HG02973 (cell line): ENCODE measurements around the gene DYNC1H1.
"Not testable (repeated sequence)": the region's sequence is repeated elsewhere in the genome, so short reads cannot be mapped to it uniquely, and the experiment has no call there.

Source experiments
- ATAC-seq: cut with Tn5 transposase; IDR thresholded peaks from one replicate; pipeline ENCODE4 v1.9.1; 2021; ENCODE audit warnings: moderate library complexity; ENCODE audit not compliant: unreplicated experiment

Gene DYNC1H1

DNA sequence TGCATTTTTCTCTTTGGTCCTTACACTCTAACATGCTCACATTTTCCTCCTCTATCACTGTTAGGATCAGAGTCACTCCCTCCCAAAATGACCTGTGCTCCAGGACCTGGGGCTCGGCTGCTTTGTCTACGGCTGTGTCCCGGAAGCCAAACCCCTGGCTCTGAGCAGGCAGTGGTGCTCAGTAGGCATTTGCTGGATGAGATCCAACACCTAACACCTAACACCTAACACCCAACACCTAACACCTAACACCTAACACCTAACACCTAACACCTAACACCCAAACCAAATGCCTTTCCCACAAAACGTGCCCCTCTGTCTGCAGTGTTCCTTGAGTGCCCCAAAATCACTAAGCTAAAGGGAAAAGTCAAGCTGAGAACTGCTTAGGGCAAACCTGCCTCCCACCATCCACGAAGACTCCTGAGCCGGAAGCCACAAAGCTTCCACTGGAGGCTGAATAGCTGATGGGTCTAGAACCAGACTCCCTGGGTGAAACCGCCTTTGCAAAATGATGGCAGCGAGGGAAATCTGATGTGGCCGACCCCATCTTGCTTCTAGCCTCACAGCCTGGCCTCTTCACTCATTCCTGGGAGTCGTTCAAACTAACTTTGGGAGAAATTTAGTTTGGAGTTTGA lies 93.2 kb downstream of the DYNC1H1 start:
- ATAC-seq: no peak

DNA sequence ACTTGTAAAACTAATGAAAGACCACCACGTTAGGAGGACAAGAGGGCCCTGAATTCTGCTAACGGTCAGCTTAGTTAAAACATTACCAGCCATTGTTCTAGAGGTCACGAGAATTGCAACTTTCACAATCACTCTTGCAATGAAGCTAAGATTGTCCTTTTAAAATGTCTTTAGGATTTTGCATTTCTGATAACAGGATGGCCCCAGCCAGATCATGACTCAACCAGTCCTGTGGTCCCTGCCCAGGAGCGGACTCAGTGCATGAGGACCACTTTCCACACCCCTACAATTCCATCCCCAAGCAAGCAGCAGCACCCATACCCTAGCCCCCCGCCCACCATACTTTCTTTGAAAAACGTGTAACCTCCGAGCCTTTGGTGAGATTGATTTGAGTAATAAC lies 93.8 kb downstream of the DYNC1H1 start:
- no peak for ATAC-seq

DNA sequence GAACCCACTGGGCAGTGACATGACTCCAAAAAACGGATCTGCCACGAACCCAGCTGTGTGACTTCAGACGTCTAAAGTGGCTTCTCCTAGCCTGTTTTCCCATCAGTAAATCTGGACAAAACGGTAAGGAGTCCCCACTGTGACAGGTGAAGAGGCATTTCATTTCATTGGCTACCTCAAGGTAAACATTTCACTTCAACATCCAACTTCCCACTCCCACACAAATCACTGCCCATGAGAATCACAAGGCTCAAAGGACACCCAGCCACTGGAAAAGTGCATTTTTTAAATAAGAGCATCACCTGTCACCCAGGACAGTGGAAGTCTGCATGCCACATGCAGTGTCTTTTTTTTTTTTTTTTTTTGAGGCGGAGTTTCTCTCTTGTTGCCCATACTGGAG lies 94.6 kb downstream of the DYNC1H1 start:
- no peak for ATAC-seq

DNA sequence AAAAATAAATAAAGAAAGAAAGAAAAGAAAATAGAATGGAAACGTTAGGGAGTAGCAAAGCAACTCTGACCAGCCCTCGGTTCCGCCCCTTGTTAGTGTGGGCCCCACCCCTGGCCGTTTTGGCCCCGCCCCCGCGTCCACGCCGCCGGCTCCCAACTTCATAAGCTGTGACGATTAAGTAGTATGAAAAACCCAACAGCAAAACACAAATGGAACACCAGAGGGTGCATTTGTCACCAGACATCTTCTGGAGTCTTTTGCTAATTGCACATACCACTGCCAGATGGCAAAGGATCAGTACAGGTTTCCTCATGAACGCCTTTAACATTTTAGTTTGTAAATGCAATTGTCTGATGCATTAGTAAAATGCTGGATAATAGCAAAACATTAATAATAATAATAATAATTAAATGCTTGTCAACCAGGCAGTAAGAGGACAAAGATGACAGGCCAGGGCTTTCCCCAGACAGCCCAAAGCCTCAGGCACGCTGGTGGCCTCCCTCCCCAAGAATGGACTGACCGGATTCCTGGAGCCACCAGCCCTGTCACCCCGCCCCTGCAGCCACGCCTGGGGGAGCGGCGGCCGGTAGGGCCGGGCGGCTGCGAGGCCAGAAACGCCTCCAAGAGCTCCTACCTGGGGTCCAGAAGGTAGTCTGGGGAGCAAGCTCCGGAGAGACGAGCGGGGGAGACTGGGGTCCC lies 98.9 kb downstream of the DYNC1H1 start:
- no peak for ATAC-seq

DNA sequence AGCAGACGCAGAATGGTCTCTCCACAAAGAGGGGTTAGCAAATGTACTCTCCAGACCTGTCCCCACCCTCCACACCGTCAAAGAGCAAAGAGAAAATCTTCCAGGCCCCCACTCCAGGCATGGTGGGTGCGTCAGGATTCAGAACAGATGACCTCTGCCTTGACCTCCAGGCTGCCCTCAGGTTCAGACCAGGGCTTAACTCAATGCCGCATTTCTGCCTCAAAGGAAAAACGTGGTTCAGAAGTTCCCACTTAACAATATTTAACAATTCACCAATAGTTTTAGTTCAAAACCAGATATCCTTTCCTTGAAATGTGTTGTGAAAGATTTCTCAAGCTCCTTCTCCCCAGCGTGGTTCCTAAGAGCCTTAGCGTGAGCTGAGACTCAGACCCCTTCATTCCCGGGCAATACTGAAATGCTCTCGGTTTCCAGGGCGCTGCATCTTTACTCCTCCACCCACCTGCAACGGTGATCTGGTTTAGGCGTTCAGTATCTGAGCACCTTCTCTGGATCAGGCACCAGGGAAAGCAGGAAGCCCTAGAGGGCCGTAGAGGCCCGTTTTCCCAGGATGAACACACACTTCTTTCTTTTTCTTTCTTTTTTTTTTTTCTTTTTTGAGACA lies 99.5 kb downstream of the DYNC1H1 start:
- ATAC-seq: no peak

DNA sequence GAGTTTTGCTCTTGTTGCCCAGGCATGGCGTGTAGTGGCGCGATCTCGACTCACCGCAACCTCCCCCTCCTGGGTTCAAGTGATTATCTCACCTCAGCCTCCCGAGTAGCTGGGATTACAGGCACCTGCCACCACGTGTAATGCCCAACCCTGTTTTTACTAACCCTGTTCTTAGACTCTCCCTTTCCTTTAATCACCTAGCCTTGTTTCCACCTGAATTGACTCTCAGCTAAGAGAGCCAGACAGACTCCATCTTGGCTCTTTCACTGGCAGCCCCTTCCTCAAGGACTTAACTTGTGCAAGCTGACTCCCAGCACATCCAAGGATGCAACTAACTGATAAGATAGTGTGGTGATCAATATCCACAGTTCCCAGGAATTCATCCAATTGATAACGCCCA lies 100.2 kb downstream of the DYNC1H1 start:
- ATAC-seq: not testable (repeated sequence)

DNA sequence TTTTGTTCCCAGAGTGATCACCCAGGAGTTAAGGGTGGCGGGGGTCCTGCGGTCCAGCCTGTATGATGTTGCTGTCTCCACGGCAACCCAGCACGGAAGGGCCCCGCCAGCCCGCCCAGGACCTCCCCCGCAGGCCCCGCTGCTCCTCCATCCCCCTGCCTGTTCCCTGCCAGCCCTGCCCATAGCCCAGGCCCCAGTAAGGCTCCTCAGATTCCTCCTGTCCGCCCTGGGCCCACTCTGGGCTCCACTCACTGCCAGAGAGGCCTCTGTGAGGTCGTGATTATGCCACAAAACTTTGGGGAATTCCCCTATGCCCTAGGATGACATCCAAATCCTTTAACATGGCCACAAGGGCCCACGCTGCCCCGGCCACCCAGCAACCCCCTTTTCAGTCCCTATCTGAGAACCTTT lies 101.7 kb downstream of the DYNC1H1 start:
- no peak for ATAC-seq

DNA sequence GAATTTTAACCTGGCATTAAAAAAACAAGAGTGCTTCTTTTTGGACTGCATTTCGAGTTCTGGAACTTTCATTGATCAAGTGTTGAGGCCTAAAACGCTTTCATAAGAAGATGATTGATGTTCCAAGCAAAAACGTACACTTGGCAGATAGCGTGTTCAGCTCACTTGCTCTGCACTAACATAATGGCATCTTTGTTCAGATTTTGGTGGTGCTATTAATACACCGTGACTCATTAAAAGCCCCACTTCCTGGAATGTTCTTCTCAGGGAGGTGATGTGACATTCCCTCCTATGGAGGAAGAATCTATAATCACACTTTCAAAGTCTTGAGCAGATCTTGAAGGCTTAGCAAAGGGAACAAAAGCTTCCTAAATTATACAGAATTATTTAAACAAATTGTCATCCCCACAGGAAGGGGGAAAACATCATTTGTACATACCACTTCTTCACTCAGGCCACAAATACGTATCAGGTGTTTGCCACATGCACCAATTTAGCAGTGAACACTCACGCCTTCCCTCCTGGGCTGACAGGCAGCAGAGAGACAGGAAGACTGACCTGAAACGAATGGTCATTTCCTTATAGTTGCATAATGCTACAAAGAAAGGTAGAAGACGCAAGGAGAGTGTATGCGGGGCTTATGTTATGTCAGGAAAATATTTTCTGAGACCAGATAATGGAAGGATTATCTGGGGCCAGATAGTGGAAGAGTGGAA lies 107.1 kb downstream of the DYNC1H1 start:
- no peak for ATAC-seq

DNA sequence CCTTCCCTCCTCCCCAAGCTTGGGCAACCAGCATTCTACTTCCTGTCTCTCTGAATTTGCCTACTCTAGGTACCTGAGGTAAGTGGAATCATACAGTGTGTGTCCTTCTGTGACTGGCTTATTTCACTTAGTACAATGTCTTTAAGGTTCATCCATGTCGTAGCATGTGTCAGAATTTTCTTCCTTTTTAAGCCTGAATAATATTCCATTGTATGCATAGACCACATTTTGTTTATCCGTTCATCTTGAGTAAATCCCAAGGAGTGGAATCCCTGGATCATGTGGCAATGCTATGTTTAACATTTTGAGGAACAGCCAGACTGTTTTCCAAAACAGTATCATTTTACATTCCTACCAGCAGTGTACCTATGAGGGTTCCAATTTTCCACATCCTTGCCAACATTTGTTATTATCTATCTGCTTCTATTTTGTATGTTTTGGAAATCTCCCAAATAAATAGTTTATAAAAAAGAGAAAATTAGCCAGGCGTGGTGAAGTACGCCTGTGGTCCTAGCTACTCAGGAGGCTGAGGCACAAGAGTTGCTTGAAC lies 110.1 kb downstream of the DYNC1H1 start:
- ATAC-seq: no peak

DNA sequence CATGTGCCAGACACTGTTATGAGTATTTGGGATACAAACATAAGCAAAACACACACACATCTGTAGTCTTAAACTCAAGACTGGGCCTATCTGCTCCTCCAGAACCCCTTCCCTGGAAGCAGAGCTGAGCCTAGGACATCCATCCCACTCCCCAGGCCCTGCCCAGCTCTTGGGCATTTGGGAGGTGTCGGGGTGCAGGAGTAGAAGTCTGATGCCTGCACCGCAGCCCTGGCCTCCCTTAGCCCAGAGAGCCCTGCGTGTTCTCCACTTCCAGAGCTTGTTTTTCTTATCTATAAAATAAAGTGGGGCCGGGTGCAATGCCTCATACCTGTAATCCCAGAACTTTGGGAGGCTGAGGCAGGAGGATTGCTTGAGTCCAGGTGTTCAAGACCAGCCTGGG lies 110.8 kb downstream of the DYNC1H1 start:
- no peak for ATAC-seq

DNA sequence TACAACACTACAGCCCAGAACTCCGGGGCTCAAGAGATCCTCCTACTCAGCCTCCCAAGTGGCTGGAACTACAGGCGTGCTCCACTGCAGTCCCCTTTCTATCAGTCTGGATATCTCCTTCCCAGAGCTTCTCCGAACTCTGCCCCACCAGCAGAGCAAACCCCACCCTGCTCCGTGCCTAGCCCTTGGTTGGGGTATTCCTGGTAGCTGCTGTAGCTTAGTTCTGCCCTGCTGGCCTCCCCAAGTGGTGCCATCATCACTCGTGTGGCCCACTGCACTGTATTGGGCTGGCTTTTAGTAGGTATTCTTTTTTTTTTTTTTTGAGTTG lies 113.0 kb downstream of the DYNC1H1 start:
- ATAC-seq: no peak

DNA sequence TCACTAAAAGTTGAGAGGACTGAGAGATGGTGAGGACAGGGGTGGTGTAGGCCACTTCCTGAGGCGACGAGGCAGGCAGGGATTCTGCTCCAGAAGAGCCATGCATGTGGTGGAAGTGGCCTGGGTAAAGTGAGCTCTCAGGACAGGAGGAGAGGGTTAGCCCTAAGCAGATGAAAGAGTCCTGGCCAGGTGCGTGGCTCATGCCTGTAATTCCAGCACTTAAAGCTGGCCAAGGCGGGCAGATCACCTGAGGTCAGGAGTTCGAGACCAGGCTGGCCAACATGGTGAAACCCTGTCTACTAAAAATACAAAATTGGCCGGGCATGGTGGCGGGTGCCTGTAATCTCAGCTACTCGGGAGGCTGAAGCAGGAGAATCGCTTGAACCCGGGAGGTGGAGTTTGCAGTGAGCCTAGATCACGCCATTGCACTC lies 114.0 kb downstream of the DYNC1H1 start:
- not testable (repeated sequence) for ATAC-seq

DNA sequence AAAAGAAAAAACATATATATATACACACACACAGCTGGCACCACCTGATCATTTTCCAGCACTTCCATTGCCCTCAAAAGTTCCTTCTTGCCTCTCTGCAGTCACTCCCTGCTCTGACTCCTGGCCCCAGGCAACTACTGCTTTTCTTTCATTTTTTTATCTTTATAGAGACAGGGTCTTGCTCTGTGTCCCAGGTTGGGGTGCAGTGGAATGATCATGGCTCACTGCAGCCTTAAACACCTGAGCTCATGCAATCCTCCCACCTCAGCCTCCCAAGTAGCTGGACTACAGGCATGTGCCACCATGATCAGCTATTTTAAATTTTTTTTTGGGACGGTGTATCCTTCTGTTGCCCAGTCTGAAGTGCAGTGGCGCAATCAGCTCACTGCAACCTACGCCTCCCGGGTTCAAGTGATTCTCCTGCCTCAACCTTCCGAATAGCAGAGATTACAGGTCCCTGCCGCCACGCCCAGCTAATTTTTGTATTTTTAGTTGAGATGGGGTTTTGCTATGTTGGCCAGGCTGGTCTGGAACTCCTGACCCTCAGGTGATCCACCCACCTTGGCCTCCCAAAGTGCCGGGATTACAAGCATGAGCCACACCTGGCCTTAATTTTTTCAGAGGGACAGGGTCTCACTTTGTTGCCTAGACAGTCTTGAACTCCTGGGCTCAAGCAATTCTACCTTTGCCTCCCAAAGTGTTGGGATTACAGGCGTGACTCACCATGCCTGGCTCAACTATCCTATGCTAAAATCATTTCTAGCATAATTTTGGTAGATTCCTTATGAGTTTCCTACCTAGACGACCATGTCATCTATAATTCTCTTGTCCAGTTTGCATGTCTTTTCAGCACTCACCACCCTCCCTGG lies 114.7 kb downstream of the DYNC1H1 start:
- ATAC-seq: no peak

DNA sequence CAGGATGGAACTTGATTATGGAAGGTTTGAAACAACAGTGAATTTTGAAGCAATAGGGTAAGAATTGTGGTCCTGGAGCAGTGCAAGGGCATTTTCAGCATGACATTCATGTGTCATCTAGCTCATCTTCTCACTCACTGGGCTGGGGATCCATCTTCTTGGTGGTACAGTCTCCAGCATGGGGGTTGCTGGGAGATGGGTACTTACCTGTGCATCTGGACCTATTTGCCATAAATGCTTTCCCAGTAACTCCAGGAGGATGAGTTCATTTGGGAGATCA lies 115.3 kb downstream of the DYNC1H1 start:
- no peak for ATAC-seq

DNA sequence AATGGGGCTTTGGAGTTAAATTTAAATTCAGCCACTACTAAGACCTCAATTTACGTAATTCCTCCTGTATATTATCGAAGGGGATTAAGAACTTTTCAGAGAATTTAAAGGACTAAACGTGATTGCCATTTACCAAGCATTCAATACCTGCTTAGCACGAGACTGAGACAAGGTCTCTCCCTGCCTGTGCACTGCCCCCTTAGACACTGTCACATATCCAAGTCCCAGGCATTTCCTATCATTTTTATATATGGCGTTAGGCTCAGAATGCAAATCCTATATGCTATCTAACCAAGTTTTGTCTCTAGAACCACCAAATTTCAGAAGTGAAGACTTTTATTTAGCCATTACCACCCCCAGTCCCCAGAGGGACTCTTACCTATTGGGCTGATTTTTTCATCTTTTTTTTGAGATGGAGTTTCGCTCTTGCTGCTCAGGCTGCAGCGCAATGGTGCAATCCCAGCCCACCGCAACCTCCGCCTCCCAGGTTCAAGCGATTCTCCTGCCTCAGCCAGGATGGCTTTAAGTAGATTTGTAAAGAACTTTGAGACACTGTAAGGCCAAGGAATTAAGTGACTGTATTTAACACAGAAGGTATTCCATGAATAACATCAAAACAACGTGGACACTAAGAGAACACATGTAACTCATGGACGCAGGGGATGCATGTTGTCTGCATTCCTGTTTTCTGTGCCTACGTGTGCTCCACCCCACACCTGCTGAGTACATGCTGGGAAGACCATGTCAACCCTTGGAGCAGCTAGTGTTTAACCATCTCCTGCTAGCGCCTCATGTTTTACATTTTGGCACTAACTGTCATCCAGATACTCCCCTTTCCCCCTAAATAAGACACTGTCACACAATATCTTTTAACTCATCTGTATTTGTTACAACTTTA lies 116.1 kb downstream of the DYNC1H1 start:
- no peak for ATAC-seq

DNA sequence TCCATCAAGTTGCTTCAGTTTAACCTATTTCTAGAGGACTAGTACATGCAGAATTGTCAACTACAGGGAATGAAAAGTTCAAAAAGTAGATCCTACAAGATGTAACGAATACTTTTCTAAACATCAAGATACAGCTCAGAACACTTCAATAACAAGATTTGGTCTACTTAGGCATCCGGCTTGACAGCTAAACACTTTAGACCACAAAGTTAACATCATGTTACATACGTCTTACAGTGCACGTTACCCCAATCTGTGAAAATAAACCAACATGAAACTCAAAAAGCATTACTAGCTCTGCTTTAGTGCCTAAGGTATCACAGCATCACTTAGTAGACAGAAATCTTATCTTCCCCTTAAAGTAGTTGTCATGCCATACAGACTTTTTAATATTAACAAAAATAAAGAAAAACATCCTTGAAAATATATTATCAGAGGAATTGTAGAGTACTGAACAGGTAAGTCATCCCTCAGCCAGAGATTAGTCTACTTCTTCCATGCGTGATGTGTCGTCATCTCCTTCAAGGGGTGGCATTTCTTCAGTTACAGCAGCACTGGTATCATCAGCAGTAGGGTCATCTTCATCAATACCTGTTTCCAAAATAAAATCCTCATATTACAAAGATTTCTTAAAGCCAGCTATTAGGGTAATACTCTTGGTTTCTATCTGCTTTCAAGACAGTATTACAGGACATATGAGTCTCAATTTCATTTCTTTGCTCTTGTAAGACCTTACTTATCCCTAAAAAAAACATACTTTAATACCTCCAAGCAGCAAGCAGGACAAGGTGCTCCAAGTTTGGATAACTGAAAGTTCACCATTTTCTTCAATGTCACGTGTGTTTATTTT lies 117.1 kb downstream of the DYNC1H1 start:
- ATAC-seq: no peak

DNA sequence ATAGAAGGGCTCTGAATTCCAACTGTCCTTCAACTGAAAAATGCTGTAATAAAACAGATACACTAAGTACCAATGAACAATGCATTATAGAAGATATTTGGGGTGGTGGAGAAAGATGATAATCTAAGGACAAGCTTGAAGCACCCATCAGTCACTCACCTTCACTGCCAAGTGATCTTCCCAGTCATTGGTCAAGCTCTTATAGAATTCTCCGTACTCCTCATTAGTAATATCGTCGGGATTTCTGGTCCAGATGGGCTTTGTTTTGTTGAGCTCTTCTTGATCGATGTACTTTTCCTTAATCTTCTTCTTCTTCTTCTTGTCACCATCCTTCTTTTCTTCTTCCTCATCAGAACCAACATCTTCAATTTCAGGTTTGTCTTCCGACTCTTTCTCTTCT lies 120.1 kb downstream of the DYNC1H1 start:
- not testable (repeated sequence) for ATAC-seq

DNA sequence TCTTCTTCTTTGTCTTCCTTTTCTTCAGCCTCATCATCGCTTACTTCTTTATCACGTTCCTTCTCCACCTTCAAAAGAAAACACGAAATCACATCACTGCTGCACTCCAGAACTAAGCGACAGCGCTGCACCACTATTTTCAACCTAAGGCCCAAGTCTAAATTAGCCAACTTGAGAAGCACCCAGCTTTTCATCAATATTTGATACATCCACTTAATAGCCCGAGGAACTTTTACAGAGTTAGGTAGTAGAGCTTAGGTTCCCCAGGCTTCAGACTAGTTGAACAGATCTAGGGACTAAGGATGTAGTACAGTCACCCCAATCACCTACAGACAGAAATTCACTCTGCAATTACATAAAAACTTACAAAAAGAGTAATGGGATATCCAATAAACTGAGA lies 120.6 kb downstream of the DYNC1H1 start:
- ATAC-seq: no peak

DNA sequence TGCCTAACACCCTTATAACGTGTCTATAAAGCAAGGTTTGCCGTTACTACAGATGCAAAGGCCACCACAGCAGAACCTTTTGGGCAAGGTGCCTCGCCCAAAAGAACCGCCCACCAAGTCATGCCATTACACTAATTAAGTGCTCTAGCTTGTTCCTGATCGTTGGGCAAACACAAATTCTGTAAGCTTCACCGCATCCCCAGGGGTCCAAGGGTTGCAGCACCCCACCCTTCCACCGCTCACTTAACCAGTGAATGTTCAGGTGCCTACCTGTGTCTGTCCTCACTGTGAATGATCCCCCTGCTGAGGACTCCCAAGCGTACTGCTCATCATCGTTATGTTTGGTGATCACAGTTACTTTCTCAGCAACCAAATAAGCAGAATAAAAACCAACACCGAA lies 121.1 kb downstream of the DYNC1H1 start:
- no peak for ATAC-seq
